Panc1 (cell line): Measurements from ENCODE around the gene TMEM63C. TPM values are rescaled to one million over a fixed set of nuclear protein-coding genes. Genes with fewer than 3 reads are reported as not detected.

ENCODE experiments used
- ATAC-seq: fragments of 200-7000 bp; cut with Tn5 transposase; 2 replicates; pipeline ENCODE4 v1.9.1; 2020; ENCODE audit warnings: mild to moderate bottlenecking, moderate library complexity
- BruUV-seq: library from RNA; stranded (reverse); fragments of 400-500 nt; replicated peaks from 2 replicates; lab custom pipeline; 2021; lab: Mats Ljungman, UMichigan
- CTCF ChIA-PET: fragments of 300-600 bp; sonication (Branson Sonifier 250); formaldehyde crosslinking; loops from one replicate; lab custom pipeline; 2022; ENCODE audit warnings: antibody characterized with exemption; lab: Charles Lee
- POLR2A ChIA-PET: fragments of 300-600 bp; sonication (Branson Sonifier 250); formaldehyde crosslinking; loops from one replicate; lab custom pipeline; 2022; ENCODE audit warnings: antibody characterized with exemption; lab: Charles Lee
- DNase-seq: peaks from one replicate; pipeline ENCODE4 v3.0.0-alpha.2; 2010; ENCODE audit warnings: low read depth, low spot score
- H3K27ac ChIP-seq: 2 replicates; pipeline ENCODE4 v1.5.1; 2011; ENCODE audit warnings: mild to moderate bottlenecking, low read length, inconsistent platforms
- H3K27me3 ChIP-seq: fragments of 200-500 bp; sonication (Bioruptor generic); 2 replicates; pipeline ENCODE4 v1.6.0; 2014; ENCODE audit warnings: low read length, inconsistent platforms; ENCODE audit not compliant: control insufficient read depth, insufficient read depth
- H3K36me3 ChIP-seq: fragments of 200-500 bp; sonication (Bioruptor generic); 2 replicates; pipeline ENCODE4 v1.5.1; 2014; ENCODE audit warnings: inconsistent platforms, mild to moderate bottlenecking, low read length, moderate library complexity; ENCODE audit not compliant: control insufficient read depth, insufficient read depth
- H3K4me1 ChIP-seq: 2 replicates; pipeline ENCODE4 v1.5.1; 2011; ENCODE audit warnings: inconsistent platforms, mild to moderate bottlenecking, low read length, moderate library complexity; ENCODE audit not compliant: control insufficient read depth, insufficient read depth
- H3K4me3 ChIP-seq, 2 experiments: 2 replicates each; pipeline ENCODE4 v1.5.1; 2011 to 2012; ENCODE audit warnings: low read depth in 2 of 2, low read length in 2 of 2, mild to moderate bottlenecking in 2 of 2, inconsistent platforms in 1 of 2, moderate library complexity in 1 of 2
- H3K9me3 ChIP-seq: fragments of 200-500 bp; sonication (Bioruptor generic); 2 replicates; pipeline ENCODE4 v1.5.1; 2014; ENCODE audit warnings: low read depth, mild to moderate bottlenecking, inconsistent platforms, low read length, moderate library complexity; ENCODE audit not compliant: control insufficient read depth, insufficient read depth
- POLR2AphosphoS5 ChIP-seq: IDR thresholded peaks from 2 replicates; pipeline ENCODE4 v1.6.1; 2012; ENCODE audit warnings: mild to moderate bottlenecking, low read depth, low read length, moderate library complexity
- SIN3A ChIP-seq: IDR thresholded peaks from 2 replicates; pipeline ENCODE4 v1.6.1; 2012; ENCODE audit warnings: low read depth, mild to moderate bottlenecking, low read length, moderate library complexity, borderline replicate concordance; ENCODE audit not compliant: insufficient read depth
- TCF7L2 ChIP-seq: IDR thresholded peaks from 2 replicates; pipeline ENCODE4 v1.6.1; 2011; ENCODE audit warnings: mild to moderate bottlenecking, low read depth, low read length, inconsistent platforms
- in situ Hi-C: cut with HindIII; loops from 2 replicates; pipeline ENCODE4 v1.10.0; 2016; ENCODE audit warnings: low sequenced_read_pairs, low pct_unique_long_range_greater_than_20kb
- intact Hi-C: fragments of 100-400 bp; cut with micrococcal nuclease; formaldehyde crosslinking; loops from one replicate; pipeline ENCODE4 v1.10.0; 2022; ENCODE audit not compliant: unreplicated experiment
- total RNA-seq: library from RNA; stranded (reverse); gene quantifications from one replicate; pipeline ENCODE4 v1.2.1, GENCODE V29; 2021; ENCODE audit not compliant: unreplicated experiment
- TF ChIP-seq, protein P1 (sequence below), 2 experiments: IDR thresholded peaks; 2 replicates each; pipeline ENCODE4 v1.6.1; 2011 to 2012; ENCODE audit warnings: low read depth in 2 of 2, control low read depth in 1 of 2, low read length in 1 of 2, mild to moderate bottlenecking in 1 of 2, moderate library complexity in 1 of 2; ENCODE audit not compliant: insufficient read depth in 1 of 2
- TF ChIP-seq, protein P2 (sequence below): fragments of 450-650 bp; IDR thresholded peaks from 2 replicates; pipeline ENCODE4 v1.5.1; 2017; ENCODE audit warnings: mild to moderate bottlenecking

The TMEM63C gene
- total RNA-seq, 1 experiment from 2014 or later: 2.4 TPM

- no peaks in the 10 kb centered on the region for H3K36me3 ChIP-seq
- in situ Hi-C loops: no loop called here
- ATAC-seq: no peak
Observed at GRCh38 chr14:77213679-77214016, 32.0 kb downstream of the TMEM63C start.

DNA sequence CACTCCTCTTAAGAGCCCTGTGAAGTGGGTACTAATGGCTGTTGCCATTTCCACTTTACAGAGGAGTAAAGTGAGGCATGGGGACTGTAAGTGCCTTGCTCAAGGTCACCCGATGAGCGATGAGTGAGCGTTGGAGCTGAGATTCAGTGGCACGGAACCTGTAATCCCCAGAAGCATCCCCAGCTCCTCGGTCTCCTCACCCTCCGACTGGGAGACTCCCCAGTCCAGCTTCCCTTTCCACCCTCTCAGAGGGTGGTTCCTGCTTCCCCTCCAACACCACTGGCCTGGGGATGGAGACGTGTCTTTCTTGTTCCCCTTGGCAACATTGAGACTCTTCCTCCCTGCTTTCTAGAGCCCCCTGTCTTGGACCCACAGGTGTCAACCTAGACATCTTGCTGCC, 32.6 kb downstream of the TMEM63C start:
- in situ Hi-C loops: no loop called here
- Histone ChIP-seq H3K4me1 (no peaks in the 10 kb centered on the region), H3K4me3 (no peak overlapping the region), H3K27me3 (peaks cover 2% of the 10 kb centered on the region; the same call in 1 of the 2 replicates), H3K36me3 (no peaks in the 10 kb centered on the region), H3K9me3 (no peaks in the 10 kb centered on the region), H3K27ac (no peak overlapping the region)
- no peak for DNase-seq
- intact Hi-C loops: no loop called here
- POLR2A ChIA-PET: no interaction called here
- ATAC-seq: no peak
- TF ChIP-seq, protein P1, sequence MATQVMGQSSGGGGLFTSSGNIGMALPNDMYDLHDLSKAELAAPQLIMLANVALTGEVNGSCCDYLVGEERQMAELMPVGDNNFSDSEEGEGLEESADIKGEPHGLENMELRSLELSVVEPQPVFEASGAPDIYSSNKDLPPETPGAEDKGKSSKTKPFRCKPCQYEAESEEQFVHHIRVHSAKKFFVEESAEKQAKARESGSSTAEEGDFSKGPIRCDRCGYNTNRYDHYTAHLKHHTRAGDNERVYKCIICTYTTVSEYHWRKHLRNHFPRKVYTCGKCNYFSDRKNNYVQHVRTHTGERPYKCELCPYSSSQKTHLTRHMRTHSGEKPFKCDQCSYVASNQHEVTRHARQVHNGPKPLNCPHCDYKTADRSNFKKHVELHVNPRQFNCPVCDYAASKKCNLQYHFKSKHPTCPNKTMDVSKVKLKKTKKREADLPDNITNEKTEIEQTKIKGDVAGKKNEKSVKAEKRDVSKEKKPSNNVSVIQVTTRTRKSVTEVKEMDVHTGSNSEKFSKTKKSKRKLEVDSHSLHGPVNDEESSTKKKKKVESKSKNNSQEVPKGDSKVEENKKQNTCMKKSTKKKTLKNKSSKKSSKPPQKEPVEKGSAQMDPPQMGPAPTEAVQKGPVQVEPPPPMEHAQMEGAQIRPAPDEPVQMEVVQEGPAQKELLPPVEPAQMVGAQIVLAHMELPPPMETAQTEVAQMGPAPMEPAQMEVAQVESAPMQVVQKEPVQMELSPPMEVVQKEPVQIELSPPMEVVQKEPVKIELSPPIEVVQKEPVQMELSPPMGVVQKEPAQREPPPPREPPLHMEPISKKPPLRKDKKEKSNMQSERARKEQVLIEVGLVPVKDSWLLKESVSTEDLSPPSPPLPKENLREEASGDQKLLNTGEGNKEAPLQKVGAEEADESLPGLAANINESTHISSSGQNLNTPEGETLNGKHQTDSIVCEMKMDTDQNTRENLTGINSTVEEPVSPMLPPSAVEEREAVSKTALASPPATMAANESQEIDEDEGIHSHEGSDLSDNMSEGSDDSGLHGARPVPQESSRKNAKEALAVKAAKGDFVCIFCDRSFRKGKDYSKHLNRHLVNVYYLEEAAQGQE (IDR thresholded peaks at IDR 0.05; ENCODE audit: insufficient read depth in 1 of 2, low read depth in 2 of 2, low read length in 1 of 2): no peak
- TF ChIP-seq, protein P2, sequence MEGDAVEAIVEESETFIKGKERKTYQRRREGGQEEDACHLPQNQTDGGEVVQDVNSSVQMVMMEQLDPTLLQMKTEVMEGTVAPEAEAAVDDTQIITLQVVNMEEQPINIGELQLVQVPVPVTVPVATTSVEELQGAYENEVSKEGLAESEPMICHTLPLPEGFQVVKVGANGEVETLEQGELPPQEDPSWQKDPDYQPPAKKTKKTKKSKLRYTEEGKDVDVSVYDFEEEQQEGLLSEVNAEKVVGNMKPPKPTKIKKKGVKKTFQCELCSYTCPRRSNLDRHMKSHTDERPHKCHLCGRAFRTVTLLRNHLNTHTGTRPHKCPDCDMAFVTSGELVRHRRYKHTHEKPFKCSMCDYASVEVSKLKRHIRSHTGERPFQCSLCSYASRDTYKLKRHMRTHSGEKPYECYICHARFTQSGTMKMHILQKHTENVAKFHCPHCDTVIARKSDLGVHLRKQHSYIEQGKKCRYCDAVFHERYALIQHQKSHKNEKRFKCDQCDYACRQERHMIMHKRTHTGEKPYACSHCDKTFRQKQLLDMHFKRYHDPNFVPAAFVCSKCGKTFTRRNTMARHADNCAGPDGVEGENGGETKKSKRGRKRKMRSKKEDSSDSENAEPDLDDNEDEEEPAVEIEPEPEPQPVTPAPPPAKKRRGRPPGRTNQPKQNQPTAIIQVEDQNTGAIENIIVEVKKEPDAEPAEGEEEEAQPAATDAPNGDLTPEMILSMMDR: no peak
- TF ChIP-seq SIN3A: no peak
- TF ChIP-seq POLR2AphosphoS5: no peak
- no peak for TF ChIP-seq TCF7L2
- CTCF ChIA-PET: interaction anchor here (0.8 to 1.5 kb wide), 2 partner anchors 62 to 89 kb away, joined by 3 to 8 read pairs; no protein-coding TSS in a partner anchor
- no TSS peak for BruUV-seq

More at GRCh38 chr14:77213679-77214016, 32.0 kb downstream of the TMEM63C start:
- H3K4me1 ChIP-seq: no peaks in the 10 kb centered on the region
- ChIA-PET CTCF (interaction anchor here (0.8 to 1.5 kb wide), 5 partner anchors 8 to 101 kb away, joined by 3 to 8 read pairs (median 4); no protein-coding TSS in a partner anchor), POLR2A (no interaction called here)
- no peak for TF ChIP-seq TCF7L2
- TF ChIP-seq, protein P2: peak; percentile 44
- no peak for TF ChIP-seq SIN3A
- no peak overlapping the region for H3K4me3 ChIP-seq
- no peak overlapping the region for H3K27ac ChIP-seq
- no peak for DNase-seq
- BruUV-seq: no TSS peak
- intact Hi-C loops: loop anchor here (2.0 kb wide), 1 partner anchor 61 kb away; no protein-coding TSS in a partner anchor
- H3K27me3 ChIP-seq: peaks cover 2% of the 10 kb centered on the region; the same call in 1 of the 2 replicates
- no peaks in the 10 kb centered on the region for H3K9me3 ChIP-seq
